HG03457 (cell line): ENCODE results near the gene NMUR2.
A peak's percentile ranks its signal among the peaks of the same experiment; 100 is the strongest.

ENCODE experiments used
- ATAC-seq: cut with Tn5 transposase; IDR thresholded peaks from one replicate; pipeline ENCODE4 v1.9.1; 2021; ENCODE audit warnings: moderate number of reproducible peaks; ENCODE audit not compliant: unreplicated experiment

NMUR2 gene

GRCh38 chr5:152405145-152405544 lies at the start of gene NMUR2:
Gene NMUR2, minus strand, starts transcription at chr5:152405279. Its CDS starts 166 bp downstream, at chr5:152405113.
- no peak for ATAC-seq

- ATAC-seq, result no peak
Measured at GRCh38 chr5:152443935-152444334, 38.9 kb upstream of the NMUR2 start.

- ATAC-seq, result no peak
Measured at GRCh38 chr5:152439791-152440190, 34.7 kb upstream of the NMUR2 start.

GRCh38 chr5:152437866-152438265 lies 32.8 kb upstream of the NMUR2 start:
- no peak for ATAC-seq

- ATAC-seq, result no peak
Measured at GRCh38 chr5:152427721-152428120, 22.6 kb upstream of the NMUR2 start.

- ATAC-seq, result no peak
Measured at GRCh38 chr5:152425083-152425482, 20.0 kb upstream of the NMUR2 start.

- no peak for ATAC-seq
Measured at GRCh38 chr5:152424501-152424900, 19.4 kb upstream of the NMUR2 start.

GRCh38 chr5:152422081-152422480 lies 17.0 kb upstream of the NMUR2 start:
- no peak for ATAC-seq

GRCh38 chr5:152412129-152412528 lies 7.0 kb upstream of the NMUR2 start:
- no peak for ATAC-seq

GRCh38 chr5:152406082-152406481 lies 1.0 kb upstream of the NMUR2 start:
- no peak for ATAC-seq

GRCh38 chr5:152404494-152404893 lies 585 bp downstream of the NMUR2 start:
- no peak for ATAC-seq

GRCh38 chr5:152403046-152403445 lies 2.0 kb downstream of the NMUR2 start:
- ATAC-seq, result no peak

- ATAC-seq, result no peak
Measured at GRCh38 chr5:152400846-152401245, 4.2 kb downstream of the NMUR2 start.

- ATAC-seq, result peak; percentile 58
Measured at GRCh38 chr5:152397581-152397980, 7.5 kb downstream of the NMUR2 start.

GRCh38 chr5:152393441-152393840 lies 11.6 kb downstream of the NMUR2 start:
- no peak for ATAC-seq

- ATAC-seq, result no peak
Measured at GRCh38 chr5:152389208-152389849, 15.8 kb downstream of the NMUR2 start.

GRCh38 chr5:152388610-152389009 lies 16.5 kb downstream of the NMUR2 start:
- no peak for ATAC-seq

GRCh38 chr5:152380415-152381123 lies 24.5 kb downstream of the NMUR2 start:
- no peak for ATAC-seq

- ATAC-seq, result no peak
Measured at GRCh38 chr5:152379331-152379730, 25.7 kb downstream of the NMUR2 start.

- ATAC-seq, result no peak
Measured at GRCh38 chr5:152378730-152379129, 26.3 kb downstream of the NMUR2 start.

GRCh38 chr5:152376886-152377285 lies 28.2 kb downstream of the NMUR2 start:
- no peak for ATAC-seq

GRCh38 chr5:152374711-152375275 lies 30.3 kb downstream of the NMUR2 start:
- no peak for ATAC-seq
